ENCODE measurements around the gene EIF4G1. TPM values are rescaled to one million over a fixed set of nuclear protein-coding genes. Genes with fewer than 3 reads are reported as not detected.

EIF4G1 gene
- total RNA-seq, 1 experiment from 2014 or later: 798 TPM

GRCh38 chr3:184283681-184284080 lies 30.7 kb upstream of the EIF4G1 start:
- in situ Hi-C loops (cut with HindIII; ENCODE audit: low pct_unique_long_range_greater_than_20kb, low sequenced_read_pairs) (no loop called here), intact Hi-C loops (cut with micrococcal nuclease; ENCODE audit: unreplicated experiment) (loop anchor here (10.0 kb wide), 1 partner anchor 139 kb away; no protein-coding TSS in a partner anchor)
- ATAC-seq (no peak), DNase-seq (ENCODE audit: low read depth, low spot score) (no peak)
- Histone ChIP-seq H3K4me3 (ENCODE audit: low read depth in 2 of 2, low read length in 2 of 2) (no peak overlapping the region), H3K9me3 (ENCODE audit: control insufficient read depth, insufficient read depth, low read depth, low read length) (no peaks in the 10 kb centered on the region), H3K36me3 (ENCODE audit: control insufficient read depth, insufficient read depth, low read length) (no peaks in the 10 kb centered on the region), H3K27ac (ENCODE audit: low read length) (no peak overlapping the region), H3K4me1 (ENCODE audit: control insufficient read depth, insufficient read depth, low read length) (no peaks in the 10 kb centered on the region), H3K27me3 (ENCODE audit: control insufficient read depth, insufficient read depth, low read length) (no peaks in the 10 kb centered on the region)
- CTCF ChIA-PET: interaction anchor here (0.6 kb wide), 2 partner anchors 114 to 389 kb away, joined by 3 to 7 read pairs; no protein-coding TSS in a partner anchor
- POLR2A ChIA-PET: no interaction called here
- BruUV-seq (replicated peaks): no TSS peak
- TF ChIP-seq POLR2AphosphoS5 (IDR thresholded peaks at IDR 0.05; ENCODE audit: low read depth, low read length) (no peak), SIN3A (IDR thresholded peaks at IDR 0.05; ENCODE audit: borderline replicate concordance, insufficient read depth, low read depth, low read length) (no peak), TCF7L2 (IDR thresholded peaks at IDR 0.05; ENCODE audit: low read depth, low read length) (no peak), REST (IDR thresholded peaks at IDR 0.05; ENCODE audit: insufficient read depth in 1 of 2, low read depth in 2 of 2, low read length in 1 of 2) (no peak)
- TF ChIP-seq, protein P1, sequence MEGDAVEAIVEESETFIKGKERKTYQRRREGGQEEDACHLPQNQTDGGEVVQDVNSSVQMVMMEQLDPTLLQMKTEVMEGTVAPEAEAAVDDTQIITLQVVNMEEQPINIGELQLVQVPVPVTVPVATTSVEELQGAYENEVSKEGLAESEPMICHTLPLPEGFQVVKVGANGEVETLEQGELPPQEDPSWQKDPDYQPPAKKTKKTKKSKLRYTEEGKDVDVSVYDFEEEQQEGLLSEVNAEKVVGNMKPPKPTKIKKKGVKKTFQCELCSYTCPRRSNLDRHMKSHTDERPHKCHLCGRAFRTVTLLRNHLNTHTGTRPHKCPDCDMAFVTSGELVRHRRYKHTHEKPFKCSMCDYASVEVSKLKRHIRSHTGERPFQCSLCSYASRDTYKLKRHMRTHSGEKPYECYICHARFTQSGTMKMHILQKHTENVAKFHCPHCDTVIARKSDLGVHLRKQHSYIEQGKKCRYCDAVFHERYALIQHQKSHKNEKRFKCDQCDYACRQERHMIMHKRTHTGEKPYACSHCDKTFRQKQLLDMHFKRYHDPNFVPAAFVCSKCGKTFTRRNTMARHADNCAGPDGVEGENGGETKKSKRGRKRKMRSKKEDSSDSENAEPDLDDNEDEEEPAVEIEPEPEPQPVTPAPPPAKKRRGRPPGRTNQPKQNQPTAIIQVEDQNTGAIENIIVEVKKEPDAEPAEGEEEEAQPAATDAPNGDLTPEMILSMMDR (IDR thresholded peaks at IDR 0.05): no peak

GRCh38 chr3:184284696-184285095 lies 29.7 kb upstream of the EIF4G1 start:
- TF ChIP-seq REST (IDR thresholded peaks at IDR 0.05; ENCODE audit: insufficient read depth in 1 of 2, low read depth in 2 of 2, low read length in 1 of 2): no peak
- TF ChIP-seq, protein P1 (IDR thresholded peaks at IDR 0.05): peak; percentile 81; the same call in 1 of the 2 replicates
- TF ChIP-seq TCF7L2 (IDR thresholded peaks at IDR 0.05; ENCODE audit: low read depth, low read length): no peak
- no peak for TF ChIP-seq SIN3A (IDR thresholded peaks at IDR 0.05; ENCODE audit: borderline replicate concordance, insufficient read depth, low read depth, low read length)
- Histone ChIP-seq H3K27me3 (ENCODE audit: control insufficient read depth, insufficient read depth, low read length) (no peaks in the 10 kb centered on the region), H3K27ac (ENCODE audit: low read length) (no peak overlapping the region), H3K4me3 (ENCODE audit: low read depth in 2 of 2, low read length in 2 of 2) (no peak overlapping the region), H3K4me1 (ENCODE audit: control insufficient read depth, insufficient read depth, low read length) (no peaks in the 10 kb centered on the region), H3K9me3 (ENCODE audit: control insufficient read depth, insufficient read depth, low read depth, low read length) (no peaks in the 10 kb centered on the region), H3K36me3 (ENCODE audit: control insufficient read depth, insufficient read depth, low read length) (no peaks in the 10 kb centered on the region)
- intact Hi-C loops (cut with micrococcal nuclease; ENCODE audit: unreplicated experiment) (loop anchor here (5.0 to 10.0 kb wide), 2 partner anchors 140 to 387 kb away; no protein-coding TSS in a partner anchor), in situ Hi-C loops (cut with HindIII; ENCODE audit: low pct_unique_long_range_greater_than_20kb, low sequenced_read_pairs) (no loop called here)
- ChIA-PET CTCF (interaction anchor here (0.7 to 1.2 kb wide), 2 partner anchors 57 to 388 kb away, joined by 3 to 7 read pairs; no protein-coding TSS in a partner anchor), POLR2A (no interaction called here)
- no TSS peak for BruUV-seq (replicated peaks)
- ATAC-seq (peak; percentile 88), DNase-seq (ENCODE audit: low read depth, low spot score) (no peak)
